Measurements from ENCODE around the gene RBM46.

RBM46 gene

DNA sequence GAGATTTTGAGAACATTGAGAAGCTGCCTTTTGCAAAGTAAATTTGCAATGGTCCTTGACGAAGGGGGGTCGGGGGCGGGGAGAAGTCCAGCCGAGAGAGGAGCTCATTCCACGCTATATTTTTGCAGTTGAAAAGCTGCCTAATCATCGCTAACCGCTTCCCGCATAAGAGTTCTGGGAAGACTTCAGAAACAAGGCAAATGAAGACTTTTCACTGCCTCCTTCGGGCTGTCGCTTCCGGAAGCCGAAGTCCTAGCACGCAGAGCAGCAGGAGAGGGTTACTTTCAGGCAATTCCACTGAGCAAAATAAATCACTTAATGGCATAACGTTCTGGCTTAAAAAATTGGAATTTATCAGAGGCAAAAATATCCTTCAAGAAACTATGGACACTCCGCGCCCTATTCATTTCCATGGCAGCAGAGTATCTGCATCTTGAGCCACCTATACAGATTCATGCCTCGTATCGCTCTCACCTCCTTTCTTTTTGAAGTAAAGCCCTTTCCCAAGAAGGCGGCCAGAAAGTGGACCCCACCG lies 39.9 kb upstream of the RBM46 start:
- DNase-seq (ENCODE audit: low read depth), result no peak
- no peak overlapping the region for H3K4me3 ChIP-seq (ENCODE audit: low read depth, low read length)
- TF ChIP-seq, protein P1, sequence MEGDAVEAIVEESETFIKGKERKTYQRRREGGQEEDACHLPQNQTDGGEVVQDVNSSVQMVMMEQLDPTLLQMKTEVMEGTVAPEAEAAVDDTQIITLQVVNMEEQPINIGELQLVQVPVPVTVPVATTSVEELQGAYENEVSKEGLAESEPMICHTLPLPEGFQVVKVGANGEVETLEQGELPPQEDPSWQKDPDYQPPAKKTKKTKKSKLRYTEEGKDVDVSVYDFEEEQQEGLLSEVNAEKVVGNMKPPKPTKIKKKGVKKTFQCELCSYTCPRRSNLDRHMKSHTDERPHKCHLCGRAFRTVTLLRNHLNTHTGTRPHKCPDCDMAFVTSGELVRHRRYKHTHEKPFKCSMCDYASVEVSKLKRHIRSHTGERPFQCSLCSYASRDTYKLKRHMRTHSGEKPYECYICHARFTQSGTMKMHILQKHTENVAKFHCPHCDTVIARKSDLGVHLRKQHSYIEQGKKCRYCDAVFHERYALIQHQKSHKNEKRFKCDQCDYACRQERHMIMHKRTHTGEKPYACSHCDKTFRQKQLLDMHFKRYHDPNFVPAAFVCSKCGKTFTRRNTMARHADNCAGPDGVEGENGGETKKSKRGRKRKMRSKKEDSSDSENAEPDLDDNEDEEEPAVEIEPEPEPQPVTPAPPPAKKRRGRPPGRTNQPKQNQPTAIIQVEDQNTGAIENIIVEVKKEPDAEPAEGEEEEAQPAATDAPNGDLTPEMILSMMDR (conservative IDR thresholded peaks at IDR 0.05; ENCODE audit: low read depth, low read length), result no peak

- H3K4me3 ChIP-seq (ENCODE audit: low read depth, low read length), result no peak overlapping the region
- TF ChIP-seq, protein P1 (conservative IDR thresholded peaks at IDR 0.05; ENCODE audit: low read depth, low read length), result no peak
- no peak for DNase-seq (ENCODE audit: low read depth)
Observed at GRCh38 chr4:154741922-154742850, 38.9 kb upstream of the RBM46 start.

DNA sequence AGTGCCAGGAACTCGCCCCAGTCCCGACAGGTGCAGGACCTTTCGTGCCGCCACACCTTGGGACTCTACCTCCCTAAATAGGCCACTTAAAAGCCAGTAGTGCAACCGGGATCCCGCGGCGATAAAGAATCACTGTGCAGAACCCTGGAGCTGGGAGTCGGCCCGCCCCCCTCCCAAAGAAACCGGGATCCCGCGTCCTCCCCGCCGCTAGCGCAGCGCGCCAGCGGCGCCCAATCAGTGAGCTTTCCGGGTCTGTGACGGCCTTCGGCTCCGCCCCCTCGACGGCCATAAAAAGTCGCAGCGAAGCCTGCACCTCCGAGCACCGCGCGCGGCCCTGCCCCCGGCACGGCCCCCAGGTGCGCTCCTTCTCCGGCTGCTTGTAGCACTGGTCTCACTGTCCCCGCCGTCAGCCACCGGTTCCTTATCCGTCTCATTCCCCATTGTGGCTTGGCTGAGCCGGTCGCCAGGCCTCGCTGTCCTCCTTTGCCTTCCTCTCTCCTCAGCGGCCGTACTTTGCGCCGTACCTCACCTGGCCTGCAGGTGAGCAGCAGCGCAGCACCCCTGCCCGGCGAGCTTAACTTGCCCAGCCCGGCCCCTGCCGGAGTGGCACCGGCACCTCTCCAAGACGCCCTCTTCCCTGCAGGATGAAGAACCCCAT lies 37.3 kb upstream of the RBM46 start, which contains the start of gene LRAT:
Gene LRAT (plus strand): TSS at position 318 of the 658 bp plus-strand sequence. CDS start 327 bp downstream, at position 645.
- TF ChIP-seq, protein P1 (conservative IDR thresholded peaks at IDR 0.05; ENCODE audit: low read depth, low read length), result no peak
- DNase-seq (ENCODE audit: low read depth), result no peak
- H3K4me3 ChIP-seq (ENCODE audit: low read depth, low read length), result peak within 1 kb of the TSS; percentile 27

- no peak overlapping the region for H3K4me3 ChIP-seq (ENCODE audit: low read depth, low read length)
- TF ChIP-seq, protein P1 (conservative IDR thresholded peaks at IDR 0.05; ENCODE audit: low read depth, low read length), result no peak
- DNase-seq (ENCODE audit: low read depth), result no peak
Observed at GRCh38 chr4:154744341-154744926, 36.6 kb upstream of the RBM46 start.

DNA sequence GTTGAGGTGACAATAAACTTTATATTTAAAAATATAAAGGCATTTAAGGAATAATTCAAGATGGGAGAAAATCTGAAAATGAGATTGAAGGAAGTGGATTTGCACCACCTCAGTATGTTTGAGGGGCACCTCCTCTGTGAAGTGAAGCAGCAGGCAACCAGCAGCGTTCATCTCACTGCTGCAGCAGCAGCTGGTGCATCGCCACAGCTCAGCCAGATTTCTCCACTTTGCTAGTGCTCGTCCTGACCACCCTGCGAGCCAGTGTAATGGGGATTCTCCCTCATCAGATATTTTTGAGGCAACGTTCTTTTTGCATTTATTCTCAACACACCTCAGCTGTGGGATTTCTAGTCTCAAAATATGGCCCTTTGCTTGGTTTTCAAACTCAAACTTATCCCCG lies 23.4 kb upstream of the RBM46 start:
- TF ChIP-seq, protein P1 (conservative IDR thresholded peaks at IDR 0.05; ENCODE audit: low read depth, low read length), result no peak
- H3K4me3 ChIP-seq (ENCODE audit: low read depth, low read length), result no peak overlapping the region
- no peak for DNase-seq (ENCODE audit: low read depth)

GRCh38 chr4:154760895-154761294 lies 20.2 kb upstream of the RBM46 start:
- DNase-seq (ENCODE audit: low read depth), result no peak
- H3K4me3 ChIP-seq (ENCODE audit: low read depth, low read length), result no peak overlapping the region
- TF ChIP-seq, protein P1 (conservative IDR thresholded peaks at IDR 0.05; ENCODE audit: low read depth, low read length), result no peak

Measured in choroid plexus epithelial cell (primary cell).